Skeletal muscle tissue (tissue), 4 donors: Measurements from ENCODE around the gene PGLYRP4. TPM values are rescaled to one million over a fixed set of nuclear protein-coding genes. Genes with fewer than 3 reads are reported as not detected.

ENCODE experiments used
- H3K27ac ChIP-seq: one replicate; pipeline ENCODE4 v1.7.0; 2013; ENCODE audit warnings: mild to moderate bottlenecking, low read depth, low read length, inconsistent platforms
- H3K27me3 ChIP-seq, 3 donors: one replicate each; pipeline ENCODE4 v1.7.0; 2013; ENCODE audit warnings: low read length in 3 of 3; ENCODE audit not compliant: control insufficient read depth in 3 of 3, insufficient read depth in 3 of 3
- H3K36me3 ChIP-seq, 3 donors: one replicate each; pipeline ENCODE4 v1.7.0; 2013; ENCODE audit warnings: low read length in 3 of 3; ENCODE audit not compliant: control insufficient read depth in 3 of 3, insufficient read depth in 3 of 3
- H3K4me1 ChIP-seq, 3 donors: one replicate each; pipeline ENCODE4 v1.7.0; 2013; ENCODE audit warnings: low read length in 3 of 3, mild to moderate bottlenecking in 3 of 3; ENCODE audit not compliant: control insufficient read depth in 3 of 3, insufficient read depth in 3 of 3
- H3K4me3 ChIP-seq, 3 donors: one replicate each; pipeline ENCODE4 v1.7.0; 2013; ENCODE audit warnings: low read length in 3 of 3
- H3K9ac ChIP-seq, 3 donors: one replicate each; pipeline ENCODE4 v1.7.0; 2013; ENCODE audit warnings: low read length in 3 of 3, mild to moderate bottlenecking in 3 of 3, moderate library complexity in 2 of 3, low read depth in 1 of 3
- H3K9me3 ChIP-seq, 3 donors: one replicate each; pipeline ENCODE4 v1.7.0; 2013; ENCODE audit warnings: low read length in 3 of 3; ENCODE audit not compliant: control insufficient read depth in 3 of 3
- total RNA-seq: library from RNA; depleted of rRNA; stranded (reverse); fragments of >200 nt; gene quantifications from one replicate; pipeline ENCODE4 v1.2.3, GENCODE V29; 2014
- donor health status: Osteomylitis.

PGLYRP4 gene
- total RNA-seq, 1 donor from 2014 or later, result not detected

GRCh38 chr1:153392258-153392657 is 43.6 kb upstream of the PGLYRP4 start:
- H3K27ac ChIP-seq, result no peak overlapping the region
- no peaks in the 10 kb centered on the region for H3K9me3 ChIP-seq
- peaks cover 5 to 22% (median 19%) of the 10 kb centered on the region in 3 donors for H3K4me1 ChIP-seq

GRCh38 chr1:153390938-153391710 is 42.5 kb upstream of the PGLYRP4 start, which contains the start of gene S100A8:
TSS of gene S100A8 (minus strand) at chr1:153391073. CDS start at chr1:153390535, 538 bp downstream.
- H3K27me3 ChIP-seq, result peaks cover 0 to 4% (median 4%) of the 10 kb centered on the region in 3 donors
- H3K4me3 ChIP-seq, result no peak within 1 kb of the TSS
- no peaks in the 10 kb centered on the region for H3K9me3 ChIP-seq
- H3K9ac ChIP-seq, result no peak within 1 kb of the TSS
- peaks cover 5 to 22% (median 19%) of the 10 kb centered on the region in 3 donors for H3K4me1 ChIP-seq
- H3K27ac ChIP-seq, result no peak within 1 kb of the TSS
- H3K36me3 ChIP-seq, result no peaks in the 10 kb centered on the region

More at GRCh38 chr1:153392258-153392657, 43.6 kb upstream of the PGLYRP4 start:
- Histone ChIP-seq H3K36me3 (no peaks in the 10 kb centered on the region), H3K27me3 (peaks cover 3 to 4% (median 4%) of the 10 kb centered on the region in 3 donors), H3K9ac (no peak overlapping the region), H3K4me3 (no peak overlapping the region)

DNA sequence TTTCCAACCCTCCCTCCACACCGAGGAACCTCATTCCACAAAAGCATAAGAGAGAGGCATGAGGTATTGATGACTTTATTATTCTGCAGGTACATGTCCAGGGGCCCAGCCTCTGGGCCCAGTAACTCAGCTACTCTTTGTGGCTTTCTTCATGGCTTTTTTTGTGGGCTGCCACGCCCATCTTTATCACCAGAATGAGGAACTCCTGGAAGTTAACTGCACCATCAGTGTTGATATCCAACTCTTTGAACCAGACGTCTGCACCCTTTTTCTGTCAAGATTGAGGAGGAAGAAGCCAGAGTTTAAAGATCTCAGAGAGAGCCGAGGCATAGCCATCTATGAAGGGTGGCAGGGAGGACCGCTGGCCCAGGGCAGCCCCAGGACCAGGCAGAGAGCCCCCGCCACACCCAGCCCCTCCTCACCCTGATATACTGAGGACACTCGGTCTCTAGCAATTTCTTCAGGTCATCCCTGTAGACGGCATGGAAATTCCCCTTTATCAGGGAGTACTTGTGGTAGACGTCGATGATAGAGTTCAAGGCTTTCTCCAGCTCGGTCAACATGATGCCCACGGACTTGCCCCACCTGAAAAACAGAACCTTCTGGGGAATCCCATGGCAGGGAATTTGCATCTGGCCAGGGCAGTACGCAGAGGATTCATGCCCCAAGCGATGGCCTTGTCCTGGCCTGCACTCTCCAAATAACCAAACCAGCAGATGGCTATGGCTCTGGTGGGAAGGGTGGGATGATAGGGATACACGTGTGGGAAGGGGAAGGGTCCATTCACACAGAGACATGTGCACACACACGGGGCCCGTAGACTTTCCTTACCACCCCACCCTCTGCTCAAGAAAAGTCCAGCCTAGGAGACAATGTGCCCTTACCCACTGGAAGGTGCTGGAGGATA is 41.6 kb upstream of the PGLYRP4 start:
- no peak overlapping the region for H3K27ac ChIP-seq
- no peak overlapping the region for H3K4me3 ChIP-seq
- H3K4me1 ChIP-seq, result peaks cover 5 to 19% (median 17%) of the 10 kb centered on the region in 3 donors
- H3K9ac ChIP-seq, result no peak overlapping the region
- H3K36me3 ChIP-seq, result no peaks in the 10 kb centered on the region
- H3K9me3 ChIP-seq, result no peaks in the 10 kb centered on the region
- H3K27me3 ChIP-seq, result peaks cover 0 to 4% (median 2%) of the 10 kb centered on the region in 3 donors

DNA sequence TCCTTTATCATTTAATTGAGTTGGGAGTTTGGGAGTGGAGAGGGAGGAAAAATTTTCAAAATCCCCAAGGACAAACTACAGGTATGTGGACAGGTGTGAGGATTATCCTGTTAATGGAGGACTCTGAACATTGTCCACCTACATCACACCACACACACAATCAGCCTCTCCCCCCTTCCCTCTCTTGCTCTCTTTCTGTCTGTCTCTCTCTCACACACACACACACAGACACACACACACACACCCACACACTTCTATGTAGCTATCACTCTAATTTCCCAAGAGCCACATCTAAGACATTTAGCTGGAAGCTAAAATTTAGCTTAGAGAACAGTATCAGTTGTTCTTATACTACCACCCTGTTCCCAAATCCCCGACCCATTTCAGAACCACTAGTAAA is 40.8 kb upstream of the PGLYRP4 start:
- H3K9me3 ChIP-seq, result no peaks in the 10 kb centered on the region
- H3K4me1 ChIP-seq, result peaks cover 5 to 14% (median 12%) of the 10 kb centered on the region in 3 donors
- H3K27ac ChIP-seq, result no peak overlapping the region
- no peak overlapping the region for H3K4me3 ChIP-seq
- peaks cover 0 to 4% (median under 1%) of the 10 kb centered on the region in 3 donors for H3K27me3 ChIP-seq
- H3K9ac ChIP-seq, result no peak overlapping the region
- no peaks in the 10 kb centered on the region for H3K36me3 ChIP-seq

- Histone ChIP-seq H3K4me1 (peaks cover 5 to 14% (median 12%) of the 10 kb centered on the region in 3 donors), H3K27ac (no peak overlapping the region), H3K36me3 (no peaks in the 10 kb centered on the region), H3K4me3 (no peak overlapping the region), H3K27me3 (no peaks in the 10 kb centered on the region), H3K9ac (no peak overlapping the region), H3K9me3 (no peaks in the 10 kb centered on the region)
These were observed 39.1 kb upstream of the PGLYRP4 start for GRCh38 chr1:153387785-153388184.

DNA sequence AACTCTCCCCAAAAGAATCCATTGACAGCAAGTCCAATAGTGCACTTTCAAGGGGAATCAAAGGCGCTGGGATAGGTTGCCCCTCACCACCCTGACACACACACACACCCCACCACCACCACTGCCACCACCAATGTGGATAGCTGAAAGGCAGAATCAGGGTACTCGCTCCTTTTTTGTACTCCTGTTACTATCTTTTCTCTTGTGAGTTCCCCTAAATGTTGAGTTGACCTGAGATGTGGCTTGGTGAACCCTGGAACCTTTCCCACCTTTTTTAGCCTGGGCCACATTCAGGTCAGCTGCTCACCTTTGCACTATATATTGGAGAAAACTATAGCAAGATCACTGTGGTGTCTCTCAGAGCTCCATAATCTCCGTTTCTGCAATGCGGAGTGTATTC is 38.4 kb upstream of the PGLYRP4 start:
- peaks cover 5 to 14% (median 12%) of the 10 kb centered on the region in 3 donors for H3K4me1 ChIP-seq

GRCh38 chr1:153386500-153386901 is 37.9 kb upstream of the PGLYRP4 start:
- no peak overlapping the region for H3K4me3 ChIP-seq
- no peak overlapping the region for H3K9ac ChIP-seq
- H3K9me3 ChIP-seq, result peaks cover 0 to 3% (median 0%) of the 10 kb centered on the region in 3 donors
- H3K36me3 ChIP-seq, result no peaks in the 10 kb centered on the region
- H3K4me1 ChIP-seq, result peaks cover 3 to 12% (median 10%) of the 10 kb centered on the region in 3 donors
- no peaks in the 10 kb centered on the region for H3K27me3 ChIP-seq
- H3K27ac ChIP-seq, result peak overlapping the region; percentile 37

More for the DNA sequence above, 38.4 kb upstream of the PGLYRP4 start:
- Histone ChIP-seq H3K36me3 (no peaks in the 10 kb centered on the region), H3K27me3 (no peaks in the 10 kb centered on the region), H3K27ac (peak overlapping the region; percentile 37), H3K4me3 (no peak overlapping the region), H3K9ac (no peak overlapping the region), H3K9me3 (no peaks in the 10 kb centered on the region)

GRCh38 chr1:153384958-153385580 is 36.4 kb upstream of the PGLYRP4 start:
- H3K27ac ChIP-seq, result no peak overlapping the region

DNA sequence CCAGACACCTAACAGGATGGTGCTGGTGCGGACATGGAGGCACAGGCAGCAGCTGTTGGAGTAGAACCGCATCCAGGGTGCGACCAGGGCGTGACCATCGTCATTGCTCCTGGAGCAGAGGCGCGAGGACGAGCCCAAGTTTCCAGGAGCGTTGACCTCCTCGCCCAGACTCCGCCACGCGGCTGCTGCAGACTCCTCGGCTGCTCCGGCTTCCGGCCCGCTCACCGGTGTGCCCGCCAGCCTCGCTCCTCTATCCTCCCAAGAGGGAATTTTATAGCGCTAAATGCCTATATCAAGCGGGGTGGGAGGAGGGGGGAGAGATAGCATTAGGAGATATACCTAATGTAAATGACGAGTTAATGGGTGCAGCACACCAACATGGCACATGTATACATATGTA is 32.1 kb upstream of the PGLYRP4 start:
- Histone ChIP-seq H3K27me3 (no peaks in the 10 kb centered on the region), H3K9ac (no peak overlapping the region), H3K4me1 (no peaks in the 10 kb centered on the region), H3K36me3 (no peaks in the 10 kb centered on the region), H3K4me3 (no peak overlapping the region), H3K9me3 (peaks cover 0 to 4% (median 2%) of the 10 kb centered on the region in 3 donors), H3K27ac (no peak overlapping the region)

More at GRCh38 chr1:153384958-153385580, 36.4 kb upstream of the PGLYRP4 start:
- Histone ChIP-seq H3K36me3 (no peaks in the 10 kb centered on the region), H3K4me1 (no peaks in the 10 kb centered on the region), H3K9me3 (peaks cover 0 to 4% (median 2%) of the 10 kb centered on the region in 3 donors), H3K9ac (no peak overlapping the region), H3K4me3 (no peak overlapping the region), H3K27me3 (no peaks in the 10 kb centered on the region)
